Measurements from ENCODE around the gene ATP5PD.

ATP5PD gene

DNA sequence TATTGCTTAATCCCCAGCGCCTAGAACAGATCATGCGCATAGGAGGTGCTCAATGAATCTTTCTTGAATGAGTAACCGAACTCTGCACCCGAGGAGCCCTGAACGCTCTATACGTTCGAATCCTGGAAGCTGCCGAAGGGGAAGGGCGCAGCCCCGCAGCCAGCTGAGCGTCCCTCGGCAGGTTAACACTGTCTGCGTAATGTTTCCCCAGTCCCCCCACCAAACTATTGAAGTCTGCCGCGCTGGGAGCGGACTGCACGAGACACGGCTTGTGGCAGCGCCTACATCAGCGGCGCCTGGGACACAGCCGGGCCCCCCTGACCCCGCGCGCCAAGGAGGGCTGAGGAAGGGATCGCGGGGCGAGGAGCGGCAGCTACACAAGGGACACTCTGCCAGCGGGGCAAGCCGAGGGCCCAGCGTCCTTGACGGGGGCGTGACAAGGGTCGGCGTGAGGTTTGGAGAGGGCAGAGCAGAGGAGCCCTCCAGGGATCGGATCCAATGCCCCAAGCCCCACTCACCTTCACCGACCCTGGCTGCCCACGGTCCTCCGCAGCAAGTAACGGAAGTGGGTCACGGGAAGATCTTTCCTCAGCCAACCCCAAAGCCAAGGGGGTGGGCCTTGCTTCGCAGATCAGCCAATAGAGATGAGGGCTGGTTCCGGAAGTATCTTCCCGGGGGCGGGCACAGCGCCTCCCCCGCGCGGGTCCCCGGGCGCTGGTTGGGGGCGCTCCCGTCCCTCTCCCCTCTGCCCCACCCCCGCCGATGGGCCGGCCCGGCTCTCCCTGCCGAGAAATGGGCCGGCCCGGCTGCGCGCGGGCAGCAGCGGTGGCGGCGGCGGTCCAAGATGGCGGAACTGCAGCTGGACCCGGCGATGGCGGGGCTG lies at the start of gene ATP5PD, which contains the start of gene KCTD2 (continued):
- TF ChIP-seq INSM2 (tag by site-specific recombination; IDR thresholded peaks at IDR 0.05) (no peak), KLF16 (tag by site-specific recombination; IDR thresholded peaks at IDR 0.05) (peak; percentile 50; the same call in 1 of the 2 replicates), MYNN (tag by site-specific recombination; IDR thresholded peaks at IDR 0.05; ENCODE audit: borderline replicate concordance) (0 out of 2 replicates have a peak, but pooled peaks have one; percentile 39), ZIC2 (tag by site-specific recombination; IDR thresholded peaks at IDR 0.05) (0 out of 2 replicates have a peak, but pooled peaks have one; percentile 23), AEBP2 (tag by site-specific recombination; IDR thresholded peaks at IDR 0.05; ENCODE audit: borderline replicate concordance) (no peak), ZSCAN5A (tag by site-specific recombination; IDR thresholded peaks at IDR 0.05) (peak; percentile 14; the same call in 1 of the 2 replicates), MZF1 (tag by site-specific recombination; IDR thresholded peaks at IDR 0.05; ENCODE audit: borderline replicate concordance) (0 out of 2 replicates have a peak, but pooled peaks have one; percentile 32), ZNF350 (tag by site-specific recombination; IDR thresholded peaks at IDR 0.05) (no peak), ZNF248 (tag by site-specific recombination; IDR thresholded peaks at IDR 0.05) (no peak), ZNF239 (tag by site-specific recombination; IDR thresholded peaks at IDR 0.05) (no peak), YY1 (tag by site-specific recombination; IDR thresholded peaks at IDR 0.05) (peak; percentile 61; the same call in 1 of the 2 replicates), ZNF114 (tag by site-specific recombination; IDR thresholded peaks at IDR 0.05) (no peak), CTCF (tag by site-specific recombination; IDR thresholded peaks at IDR 0.05) (0 out of 2 replicates have a peak, but pooled peaks have one; percentile 45), ZBTB48 (tag by site-specific recombination; IDR thresholded peaks at IDR 0.05) (peak; percentile 100), ZNF777 (tag by site-specific recombination; IDR thresholded peaks at IDR 0.05; ENCODE audit: borderline replicate concordance) (no peak), ZNF585B (tag by site-specific recombination; IDR thresholded peaks at IDR 0.05) (no peak), ZNF449 (tag by site-specific recombination; IDR thresholded peaks at IDR 0.05) (no peak), ZNF658 (tag by site-specific recombination; IDR thresholded peaks at IDR 0.05) (no peak), ZEB2 (tag by site-specific recombination; IDR thresholded peaks at IDR 0.05) (peak; percentile 73; the same call in 1 of the 2 replicates), KLF10 (tag by site-specific recombination; IDR thresholded peaks at IDR 0.05) (peak; percentile 64; the same call in 1 of the 2 replicates), ZSCAN16 (tag by site-specific recombination; IDR thresholded peaks at IDR 0.05) (peak; percentile 25; the same call in 1 of the 2 replicates), ZNF544 (tag by site-specific recombination; IDR thresholded peaks at IDR 0.05) (no peak)
- TF ChIP-seq, protein P1, sequence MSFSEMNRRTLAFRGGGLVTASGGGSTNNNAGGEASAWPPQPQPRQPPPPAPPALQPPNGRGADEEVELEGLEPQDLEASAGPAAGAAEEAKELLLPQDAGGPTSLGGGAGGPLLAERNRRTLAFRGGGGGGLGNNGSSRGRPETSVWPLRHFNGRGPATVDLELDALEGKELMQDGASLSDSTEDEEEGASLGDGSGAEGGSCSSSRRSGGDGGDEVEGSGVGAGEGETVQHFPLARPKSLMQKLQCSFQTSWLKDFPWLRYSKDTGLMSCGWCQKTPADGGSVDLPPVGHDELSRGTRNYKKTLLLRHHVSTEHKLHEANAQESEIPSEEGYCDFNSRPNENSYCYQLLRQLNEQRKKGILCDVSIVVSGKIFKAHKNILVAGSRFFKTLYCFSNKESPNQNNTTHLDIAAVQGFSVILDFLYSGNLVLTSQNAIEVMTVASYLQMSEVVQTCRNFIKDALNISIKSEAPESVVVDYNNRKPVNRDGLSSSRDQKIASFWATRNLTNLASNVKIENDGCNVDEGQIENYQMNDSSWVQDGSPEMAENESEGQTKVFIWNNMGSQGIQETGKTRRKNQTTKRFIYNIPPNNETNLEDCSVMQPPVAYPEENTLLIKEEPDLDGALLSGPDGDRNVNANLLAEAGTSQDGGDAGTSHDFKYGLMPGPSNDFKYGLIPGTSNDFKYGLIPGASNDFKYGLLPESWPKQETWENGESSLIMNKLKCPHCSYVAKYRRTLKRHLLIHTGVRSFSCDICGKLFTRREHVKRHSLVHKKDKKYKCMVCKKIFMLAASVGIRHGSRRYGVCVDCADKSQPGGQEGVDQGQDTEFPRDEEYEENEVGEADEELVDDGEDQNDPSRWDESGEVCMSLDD (tag by site-specific recombination; IDR thresholded peaks at IDR 0.05) = peak; percentile 71
- TF ChIP-seq, protein P2, sequence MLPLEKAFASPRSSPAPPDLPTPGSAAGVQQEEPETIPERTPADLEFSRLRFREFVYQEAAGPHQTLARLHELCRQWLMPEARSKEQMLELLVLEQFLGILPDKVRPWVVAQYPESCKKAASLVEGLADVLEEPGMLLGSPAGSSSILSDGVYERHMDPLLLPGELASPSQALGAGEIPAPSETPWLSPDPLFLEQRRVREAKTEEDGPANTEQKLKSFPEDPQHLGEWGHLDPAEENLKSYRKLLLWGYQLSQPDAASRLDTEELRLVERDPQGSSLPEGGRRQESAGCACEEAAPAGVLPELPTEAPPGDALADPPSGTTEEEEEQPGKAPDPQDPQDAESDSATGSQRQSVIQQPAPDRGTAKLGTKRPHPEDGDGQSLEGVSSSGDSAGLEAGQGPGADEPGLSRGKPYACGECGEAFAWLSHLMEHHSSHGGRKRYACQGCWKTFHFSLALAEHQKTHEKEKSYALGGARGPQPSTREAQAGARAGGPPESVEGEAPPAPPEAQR (tag by site-specific recombination; IDR thresholded peaks at IDR 0.05) = no peak
- TF ChIP-seq, protein P3, sequence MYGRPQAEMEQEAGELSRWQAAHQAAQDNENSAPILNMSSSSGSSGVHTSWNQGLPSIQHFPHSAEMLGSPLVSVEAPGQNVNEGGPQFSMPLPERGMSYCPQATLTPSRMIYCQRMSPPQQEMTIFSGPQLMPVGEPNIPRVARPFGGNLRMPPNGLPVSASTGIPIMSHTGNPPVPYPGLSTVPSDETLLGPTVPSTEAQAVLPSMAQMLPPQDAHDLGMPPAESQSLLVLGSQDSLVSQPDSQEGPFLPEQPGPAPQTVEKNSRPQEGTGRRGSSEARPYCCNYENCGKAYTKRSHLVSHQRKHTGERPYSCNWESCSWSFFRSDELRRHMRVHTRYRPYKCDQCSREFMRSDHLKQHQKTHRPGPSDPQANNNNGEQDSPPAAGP (tag by site-specific recombination; IDR thresholded peaks at IDR 0.05) = peak; percentile 52
